M059J (cell line): ENCODE results near the gene IGHMBP2. TPM values are rescaled to one million over a fixed set of nuclear protein-coding genes. Genes with fewer than 3 reads are reported as not detected.

Experiments used
- DNase-seq: peaks from one replicate; pipeline ENCODE4 v3.0.0-alpha.2; 2012; ENCODE audit warnings: low read depth
- total RNA-seq: library from RNA; depleted of rRNA; stranded (reverse); fragments of >200 nt; shearing (Covaris generic); gene quantifications from 2 replicates; pipeline ENCODE4 v1.2.3, GENCODE V29; 2014

IGHMBP2 gene
- total RNA-seq, 1 experiment from 2014 or later, result 9.4 TPM

- DNase-seq, result no peak
Observed at GRCh38 chr11:68890490-68891231, 13.0 kb upstream of the IGHMBP2 start.

- DNase-seq, result no peak
Observed at GRCh38 chr11:68891351-68891948, 12.2 kb upstream of the IGHMBP2 start.

- DNase-seq, result no peak
Observed at GRCh38 chr11:68892576-68892975, 11.1 kb upstream of the IGHMBP2 start.

- no peak for DNase-seq
Observed at GRCh38 chr11:68893282-68893681, 10.4 kb upstream of the IGHMBP2 start.

GRCh38 chr11:68896171-68896959 is 7.3 kb upstream of the IGHMBP2 start:
- DNase-seq, result no peak

GRCh38 chr11:68897441-68897840 is 6.2 kb upstream of the IGHMBP2 start:
- no peak for DNase-seq

GRCh38 chr11:68900835-68901381 is 2.8 kb upstream of the IGHMBP2 start:
- no peak for DNase-seq

- peak; percentile 44 for DNase-seq
Observed at GRCh38 chr11:68904248-68904847, 657 bp downstream of the IGHMBP2 start.

GRCh38 chr11:68905421-68906360 is 2.0 kb downstream of the IGHMBP2 start:
- no peak for DNase-seq

- DNase-seq, result no peak
Observed at GRCh38 chr11:68908273-68908672, 4.6 kb downstream of the IGHMBP2 start.

GRCh38 chr11:68910965-68911364 is 7.3 kb downstream of the IGHMBP2 start:
- DNase-seq, result no peak

GRCh38 chr11:68911731-68912130 is 8.0 kb downstream of the IGHMBP2 start:
- no peak for DNase-seq

GRCh38 chr11:68912254-68912653 is 8.6 kb downstream of the IGHMBP2 start:
- peak; percentile 12 for DNase-seq

- no peak for DNase-seq
Observed at GRCh38 chr11:68913188-68913587, 9.5 kb downstream of the IGHMBP2 start.

- no peak for DNase-seq
Observed at GRCh38 chr11:68914761-68915160, 11.1 kb downstream of the IGHMBP2 start.

GRCh38 chr11:68916439-68916838 is 12.7 kb downstream of the IGHMBP2 start:
- no peak for DNase-seq

GRCh38 chr11:68923614-68924013 is 19.9 kb downstream of the IGHMBP2 start:
- DNase-seq, result no peak

- no peak for DNase-seq
Observed at GRCh38 chr11:68924073-68924925, 20.6 kb downstream of the IGHMBP2 start.

- DNase-seq, result no peak
Observed at GRCh38 chr11:68925611-68926010, 21.9 kb downstream of the IGHMBP2 start.
